Liver (tissue), 9 donors: ENCODE data around the gene DNAH7. TPM values are rescaled to one million over a fixed set of nuclear protein-coding genes. Genes with fewer than 3 reads are reported as not detected.

Source experiments
- DNase-seq: peaks from one replicate; pipeline ENCODE4 v3.0.0-alpha.2; 2017; ENCODE audit warnings: low spot score
- H3K27ac ChIP-seq, 2 donors: one replicate each; pipeline ENCODE4 v1.7.0; 2013; ENCODE audit warnings: inconsistent platforms in 2 of 2, low read length in 2 of 2, control low read depth in 1 of 2, low read depth in 1 of 2, mild to moderate bottlenecking in 1 of 2
- H3K27me3 ChIP-seq, 4 donors: one replicate each; pipeline versions ENCODE4 v1.6.1 to v1.7.0; 2013; ENCODE audit warnings: low read length in 3 of 4, inconsistent platforms in 1 of 4, mild to moderate bottlenecking in 1 of 4, moderate library complexity in 1 of 4; ENCODE audit not compliant: control insufficient read depth in 4 of 4, insufficient read depth in 4 of 4
- H3K36me3 ChIP-seq, 4 donors: one replicate each; pipeline versions ENCODE4 v1.6.1 to v1.7.0; 2013; ENCODE audit warnings: low read length in 3 of 4, mild to moderate bottlenecking in 3 of 4, low read depth in 1 of 4, moderate library complexity in 1 of 4; ENCODE audit not compliant: control insufficient read depth in 4 of 4, insufficient read depth in 3 of 4
- H3K4me1 ChIP-seq, 4 donors: one replicate each; pipeline versions ENCODE4 v1.6.1 to v1.7.0; 2013; ENCODE audit warnings: low read length in 3 of 4, mild to moderate bottlenecking in 3 of 4, moderate library complexity in 1 of 4; ENCODE audit not compliant: control insufficient read depth in 4 of 4, insufficient read depth in 4 of 4
- H3K4me3 ChIP-seq, 3 donors: one replicate each; pipeline versions ENCODE4 v1.6.1 to v1.7.0; 2013; ENCODE audit warnings: low read length in 3 of 3, control low read depth in 1 of 3, low read depth in 1 of 3, mild to moderate bottlenecking in 1 of 3
- H3K9ac ChIP-seq, 2 donors: one replicate each; pipeline ENCODE4 v1.7.0; 2013; ENCODE audit warnings: low read length in 2 of 2, mild to moderate bottlenecking in 2 of 2, moderate library complexity in 2 of 2, control low read depth in 1 of 2, low read depth in 1 of 2
- H3K9me3 ChIP-seq, 4 donors: one replicate each; pipeline versions ENCODE4 v1.6.1 to v1.7.0; 2013; ENCODE audit warnings: low read length in 3 of 4; ENCODE audit not compliant: control insufficient read depth in 4 of 4
- ATF3 ChIP-seq: IDR thresholded peaks from 2 replicates; pipeline ENCODE4 v1.6.1; 2016; ENCODE audit warnings: antibody characterized with exemption
- CTCF ChIP-seq: fragments of 150-350 bp; IDR thresholded peaks from 2 replicates; pipeline ENCODE4 v1.5.1; 2017; ENCODE audit warnings: improper control_type of control experiment, low read depth, low read length; ENCODE audit not compliant: missing input control
- EGR1 ChIP-seq, 2 donors: IDR thresholded peaks; 2 replicates each; pipeline ENCODE4 v1.6.1; 2016 to 2018; ENCODE audit warnings: antibody characterized with exemption in 2 of 2, low read depth in 2 of 2
- FOXA1 ChIP-seq: IDR thresholded peaks from 2 replicates; pipeline ENCODE4 v1.6.1; 2016; ENCODE audit warnings: antibody characterized with exemption
- GABPA ChIP-seq, 2 donors: IDR thresholded peaks in 1 of 2; conservative IDR thresholded peaks in 1 of 2; 2 replicates each; pipeline ENCODE4 v1.6.1; 2016; ENCODE audit warnings: antibody characterized with exemption in 2 of 2, mild to moderate bottlenecking in 1 of 2, moderate library complexity in 1 of 2
- HNF4A ChIP-seq, 2 donors: conservative IDR thresholded peaks; 2 replicates each; pipeline ENCODE4 v1.6.1; 2016; ENCODE audit warnings: antibody characterized with exemption in 2 of 2, mild to moderate bottlenecking in 2 of 2
- HNF4G ChIP-seq: IDR thresholded peaks from 2 replicates; pipeline ENCODE4 v1.6.1; 2016; ENCODE audit warnings: antibody characterized with exemption
- JUND ChIP-seq, 2 donors: IDR thresholded peaks; 2 replicates each; pipeline ENCODE4 v1.6.1; 2016; ENCODE audit warnings: antibody characterized with exemption in 2 of 2
- NR2F2 ChIP-seq: IDR thresholded peaks from 2 replicates; pipeline ENCODE4 v1.6.1; 2016; ENCODE audit warnings: antibody characterized with exemption
- RAD21 ChIP-seq, 2 donors: IDR thresholded peaks; 2 replicates each; pipeline ENCODE4 v1.6.1; 2016; ENCODE audit warnings: antibody characterized with exemption in 2 of 2, mild to moderate bottlenecking in 2 of 2
- RXRA ChIP-seq, 2 donors: IDR thresholded peaks; 2 replicates each; pipeline ENCODE4 v1.6.1; 2017 to 2018; ENCODE audit warnings: antibody characterized with exemption in 2 of 2, mild to moderate bottlenecking in 1 of 2
- SP1 ChIP-seq: IDR thresholded peaks from 2 replicates; pipeline ENCODE4 v1.6.1; 2018; ENCODE audit warnings: antibody characterized with exemption, mild to moderate bottlenecking
- TAF1 ChIP-seq: conservative IDR thresholded peaks from 2 replicates; pipeline ENCODE4 v1.6.1; 2016; ENCODE audit warnings: antibody characterized with exemption, mild to moderate bottlenecking
- YY1 ChIP-seq: IDR thresholded peaks from 2 replicates; pipeline ENCODE4 v1.6.1; 2016; ENCODE audit warnings: antibody characterized with exemption, mild to moderate bottlenecking
- ZBTB33 ChIP-seq: IDR thresholded peaks from 2 replicates; pipeline ENCODE4 v1.6.1; 2016; ENCODE audit warnings: antibody characterized with exemption
- WGBS: extraction: QIAGEN DNeasy Blood & Tissue Kit; methylation state at CpG from one replicate; pipeline ENCODE4 v1.1.7; 2013; 5-methylcytosine and 5-hydroxymethylcytosine counted together
- polyA plus RNA-seq, 2 donors: library from polyadenylated mRNA; stranded (reverse) in 1 of 2; unstranded in 1 of 2; fragments of 200-250 nt in 1 of 2; fragments of >200 nt in 1 of 2; fragmentation: Nextera tagmentation in 1 of 2; extraction: Ambion mirVana in 1 of 2; gene quantifications; one replicate each; pipeline versions ENCODE4 v1.2.1 to v1.2.3, GENCODE V29; 2013 to 2015
- total RNA-seq, 2 donors: library from RNA; depleted of rRNA; stranded (reverse); fragments of >200 nt; gene quantifications; one replicate each; pipeline ENCODE4 v1.2.3, GENCODE V29; 2014
- donor health status: healthy.
- donor health status: healthy.
- donor health status: healthy.
- donor health status: healthy.
- donor health status: healthy.

The DNAH7 gene
- total and polyA plus RNA-seq, 4 donors = under 0.01 to 0.50 (median 0.07) TPM

GRCh38 chr2:196104066-196104465 is 35.4 kb upstream of the DNAH7 start:
- Histone ChIP-seq H3K4me1 (no peaks in the 10 kb centered on the region), H3K4me3 (no peak overlapping the region), H3K9ac (no peak overlapping the region), H3K27me3 (no peaks in the 10 kb centered on the region), H3K27ac (no peak overlapping the region), H3K36me3 (no peaks in the 10 kb centered on the region), H3K9me3 (no peaks in the 10 kb centered on the region)
- TF ChIP-seq NR2F2 (no peak), HNF4A (conservative IDR thresholded peaks at IDR 0.05) (no peak), HNF4G (no peak)
- no peak for DNase-seq
- 94% methylated on average over 4 of the region's 4 CpGs for WGBS

GRCh38 chr2:196103626-196104025 is 35.0 kb upstream of the DNAH7 start:
- H3K27me3 ChIP-seq = no peaks in the 10 kb centered on the region
- no peak overlapping the region for H3K27ac ChIP-seq
- H3K9me3 ChIP-seq = no peaks in the 10 kb centered on the region
- no peak overlapping the region for H3K4me3 ChIP-seq
- H3K9ac ChIP-seq = no peak overlapping the region
- H3K4me1 ChIP-seq = no peaks in the 10 kb centered on the region
- no peaks in the 10 kb centered on the region for H3K36me3 ChIP-seq
- TF ChIP-seq JUND (IDR thresholded peaks at IDR 0.05) (no peak), HNF4A (conservative IDR thresholded peaks at IDR 0.05) (no peak), ATF3 (no peak), RXRA (IDR thresholded peaks at IDR 0.05) (no peak), NR2F2 (no peak), YY1 (no peak), RAD21 (IDR thresholded peaks at IDR 0.05) (no peak), FOXA1 (no peak), EGR1 (IDR thresholded peaks at IDR 0.05; ENCODE audit: low read depth in 2 of 2) (no peak), GABPA (IDR thresholded peaks at IDR 0.05 in 1 of 2, conservative IDR thresholded peaks at IDR 0.05 in 1 of 2) (no peak), TAF1 (no peak)
- WGBS = 92% methylated on average over 2 of the region's 2 CpGs
- no peak for DNase-seq

- Histone ChIP-seq H3K27me3 (no peaks in the 10 kb centered on the region), H3K4me1 (no peaks in the 10 kb centered on the region), H3K9me3 (no peaks in the 10 kb centered on the region), H3K4me3 (no peak overlapping the region), H3K36me3 (no peaks in the 10 kb centered on the region), H3K27ac (no peak overlapping the region), H3K9ac (no peak overlapping the region)
- no peak for TF ChIP-seq ZBTB33
- no peak for TF ChIP-seq FOXA1
- no peak for TF ChIP-seq GABPA (IDR thresholded peaks at IDR 0.05 in 1 of 2, conservative IDR thresholded peaks at IDR 0.05 in 1 of 2)
- TF ChIP-seq YY1 = no peak
- TF ChIP-seq CTCF = no peak
- no peak for TF ChIP-seq SP1
- TF ChIP-seq HNF4A (conservative IDR thresholded peaks at IDR 0.05) = no peak
- DNase-seq = no peak
- WGBS = 56% methylated on average over 6 of the region's 6 CpGs
Measured at GRCh38 chr2:196101325-196101991, 32.8 kb upstream of the DNAH7 start.
